Body of pancreas (tissue), 4 donors: ENCODE measurements around the gene ACHE. TPM values are rescaled to one million over a fixed set of nuclear protein-coding genes. Genes with fewer than 3 reads are reported as not detected.
A peak's percentile ranks its signal among the peaks of the same experiment; 100 is the strongest.

Experiments
- ATAC-seq: fragments of 150-250 bp; one replicate; pipeline ENCODE4 v1.9.1; 2016
- DNase-seq, 4 donors: peaks; one replicate each; pipeline ENCODE4 v3.0.0-alpha.2; 2019
- H3K27ac ChIP-seq, 4 donors: fragments of 200-600 bp; sonication (generic); 1 replicate in 3 of 4; 2 replicates in 1 of 4; pipeline versions ENCODE4 v1.5.1 to v1.6.1; 2016 to 2019; ENCODE audit warnings: mild to moderate bottlenecking in 1 of 4, mixed read lengths in 1 of 4, moderate library complexity in 1 of 4
- H3K27me3 ChIP-seq, 2 donors: fragments of 200-600 bp; sonication (generic); one replicate each; pipeline ENCODE4 v1.6.0; 2016; ENCODE audit warnings: mild to moderate bottlenecking in 1 of 2
- H3K36me3 ChIP-seq, 2 donors: fragments of 200-600 bp; sonication (generic); replicated peaks in 1 of 2; 2 replicates each; pipeline ENCODE4 v1.5.1; 2016; ENCODE audit warnings: low read depth in 2 of 2; ENCODE audit not compliant: insufficient read depth in 1 of 2
- H3K4me1 ChIP-seq: fragments of 200-600 bp; sonication (generic); one replicate; pipeline ENCODE4 v1.6.0; 2016
- H3K4me3 ChIP-seq, 2 donors: fragments of 200-600 bp; sonication (generic); 1 replicate in 1 of 2; 2 replicates in 1 of 2; pipeline ENCODE4 v1.5.1; 2016 to 2019
- H3K9me3 ChIP-seq, 3 donors: fragments of 200-600 bp; sonication (generic); 1 replicate in 2 of 3; 2 replicates in 1 of 3; pipeline ENCODE4 v1.5.1; 2016
- POLR2A ChIP-seq, 3 donors: fragments of 450-650 bp; IDR thresholded peaks; one replicate each; pipeline ENCODE4 v1.6.1; 2016; ENCODE audit warnings: antibody characterized with exemption in 3 of 3, mild to moderate bottlenecking in 2 of 3
- WGBS, 2 donors: methylation state at CpG; one replicate each; pipeline ENCODE4 v1.1.5; 2017; 5-methylcytosine and 5-hydroxymethylcytosine counted together
- intact Hi-C: fragments of 100-400 bp; cut with DNase I; formaldehyde crosslinking; loops from one replicate; pipeline ENCODE4 v1.15.1; 2023
- total RNA-seq, 2 donors: library from RNA; depleted of rRNA; stranded (reverse); fragments of >200 nt; gene quantifications; one replicate each; pipeline ENCODE4 v1.1.0, GENCODE V29; 2016
- TF ChIP-seq, protein P1 (sequence below), 7 experiments: fragments of 450-650 bp in 4 of 7; fragments of 200-600 bp in 3 of 7; sonication (generic) in 3 of 7; IDR thresholded peaks; one replicate each; pipeline ENCODE4 v1.5.1; 2016 to 2019; ENCODE audit warnings: antibody characterized with exemption in 7 of 7

The ACHE gene
- total RNA-seq, 2 donors from 2014 or later, result 6.2 to 7.3 TPM

DNA sequence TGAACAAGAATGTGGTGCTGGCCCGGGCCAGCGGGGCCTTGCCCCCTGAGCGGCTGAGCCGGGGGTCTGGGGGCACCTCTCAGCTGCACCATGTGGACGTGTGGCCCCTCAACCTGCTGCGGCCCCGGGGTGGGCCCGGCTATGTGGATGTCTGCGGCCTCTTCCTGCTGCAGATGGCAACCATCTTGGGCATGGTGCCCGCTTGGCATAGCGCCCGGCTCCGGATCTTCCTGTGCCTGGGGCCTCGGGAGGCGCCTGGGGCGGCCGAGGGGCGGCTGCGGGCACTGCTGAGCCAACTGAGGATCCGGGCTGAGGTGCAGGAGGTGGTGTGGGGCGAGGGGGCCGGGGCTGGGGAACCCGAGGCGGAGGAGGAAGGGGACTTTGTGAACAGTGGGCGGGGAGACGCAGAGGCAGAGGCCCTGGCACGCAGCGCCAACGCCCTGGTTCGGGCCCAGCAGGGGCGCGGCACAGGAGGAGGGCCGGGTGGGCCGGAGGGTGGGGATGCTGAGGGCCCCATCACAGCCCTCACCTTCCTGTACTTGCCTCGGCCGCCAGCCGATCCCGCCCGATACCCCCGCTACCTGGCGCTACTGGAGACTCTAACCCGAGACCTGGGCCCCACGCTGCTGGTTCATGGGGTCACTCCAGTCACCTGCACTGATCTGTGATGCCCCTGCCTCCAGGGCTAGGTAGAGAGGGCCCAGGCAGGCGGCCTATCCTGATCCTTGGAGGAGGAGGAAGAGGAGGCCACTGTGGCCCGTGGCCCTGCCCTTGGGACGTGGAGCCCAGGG is 29.6 kb downstream of the ACHE start:
- Histone ChIP-seq H3K27ac (peak overlapping the region; percentile 92 to 96 (median 94)), H3K4me3 (no peak overlapping the region), H3K36me3 (no peaks in the 10 kb centered on the region), H3K9me3 (no peaks in the 10 kb centered on the region), H3K27me3 (no peaks in the 10 kb centered on the region), H3K4me1 (peaks cover 41% of the 10 kb centered on the region)
- peak; percentile 69 to 88 (median 81) for DNase-seq
- intact Hi-C loops, result no loop called here
- no peak for ATAC-seq
- 54 to 63% methylated on average over 26 to 44 of the region's 46 CpGs for WGBS, 2 donors
- TF ChIP-seq, protein P1, sequence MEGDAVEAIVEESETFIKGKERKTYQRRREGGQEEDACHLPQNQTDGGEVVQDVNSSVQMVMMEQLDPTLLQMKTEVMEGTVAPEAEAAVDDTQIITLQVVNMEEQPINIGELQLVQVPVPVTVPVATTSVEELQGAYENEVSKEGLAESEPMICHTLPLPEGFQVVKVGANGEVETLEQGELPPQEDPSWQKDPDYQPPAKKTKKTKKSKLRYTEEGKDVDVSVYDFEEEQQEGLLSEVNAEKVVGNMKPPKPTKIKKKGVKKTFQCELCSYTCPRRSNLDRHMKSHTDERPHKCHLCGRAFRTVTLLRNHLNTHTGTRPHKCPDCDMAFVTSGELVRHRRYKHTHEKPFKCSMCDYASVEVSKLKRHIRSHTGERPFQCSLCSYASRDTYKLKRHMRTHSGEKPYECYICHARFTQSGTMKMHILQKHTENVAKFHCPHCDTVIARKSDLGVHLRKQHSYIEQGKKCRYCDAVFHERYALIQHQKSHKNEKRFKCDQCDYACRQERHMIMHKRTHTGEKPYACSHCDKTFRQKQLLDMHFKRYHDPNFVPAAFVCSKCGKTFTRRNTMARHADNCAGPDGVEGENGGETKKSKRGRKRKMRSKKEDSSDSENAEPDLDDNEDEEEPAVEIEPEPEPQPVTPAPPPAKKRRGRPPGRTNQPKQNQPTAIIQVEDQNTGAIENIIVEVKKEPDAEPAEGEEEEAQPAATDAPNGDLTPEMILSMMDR (IDR thresholded peaks at IDR 0.05), result no peak
- no peak for TF ChIP-seq POLR2A (IDR thresholded peaks at IDR 0.05)

DNA sequence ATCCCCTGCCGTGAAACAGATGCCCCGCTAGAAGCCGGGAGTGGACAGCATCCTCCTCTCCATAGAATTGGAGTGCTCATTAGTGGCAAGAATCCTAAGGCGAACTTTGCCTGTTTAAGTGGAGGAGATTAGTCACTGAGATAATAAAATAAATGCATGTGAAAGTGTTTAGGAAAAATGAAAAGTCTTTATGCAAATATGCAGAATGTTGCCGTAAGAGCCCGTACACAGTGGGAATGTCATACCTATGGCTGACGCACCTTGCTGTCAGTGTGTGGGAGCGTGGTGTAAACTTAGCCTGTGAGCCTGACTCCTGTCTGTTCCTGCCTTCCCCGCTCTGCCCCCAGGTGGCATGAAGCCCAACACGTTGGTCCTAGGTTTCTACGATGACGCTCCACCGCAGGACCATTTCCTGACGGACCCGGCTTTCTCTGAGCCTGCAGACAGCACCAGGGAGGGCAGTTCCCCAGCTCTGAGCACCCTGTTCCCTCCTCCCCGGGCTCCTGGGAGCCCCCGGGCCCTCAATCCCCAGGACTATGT is 30.2 kb downstream of the ACHE start:
- Histone ChIP-seq H3K36me3 (peaks cover 0 to 2% of the 10 kb centered on the region in 2 donors), H3K27ac (peak overlapping the region in 3 of 4 donors; percentile 93 to 96 (median 95)), H3K9me3 (no peaks in the 10 kb centered on the region), H3K4me1 (peaks cover 41% of the 10 kb centered on the region), H3K27me3 (no peaks in the 10 kb centered on the region), H3K4me3 (no peak overlapping the region)
- ATAC-seq (no peak), DNase-seq (no peak)
- intact Hi-C loops, result no loop called here
- WGBS, 2 donors, result 75 to 90% methylated on average over 11 to 17 of the region's 17 CpGs
- TF ChIP-seq, protein P1 (IDR thresholded peaks at IDR 0.05), result no peak
- TF ChIP-seq POLR2A (IDR thresholded peaks at IDR 0.05), result no peak

GRCh38 chr7:100864263-100864845 is 31.3 kb downstream of the ACHE start:
- H3K27me3 ChIP-seq, result no peaks in the 10 kb centered on the region
- WGBS, 2 donors, result 85 to 91% methylated on average over 12 of the region's 12 CpGs
- DNase-seq (no peak), ATAC-seq (no peak)
- no peak overlapping the region for H3K4me3 ChIP-seq
- TF ChIP-seq POLR2A (IDR thresholded peaks at IDR 0.05), result no peak
- TF ChIP-seq, protein P1 (IDR thresholded peaks at IDR 0.05), result no peak
- peaks cover 40% of the 10 kb centered on the region for H3K4me1 ChIP-seq
- H3K9me3 ChIP-seq, result no peaks in the 10 kb centered on the region
- H3K36me3 ChIP-seq, result peaks cover 0 to 8% of the 10 kb centered on the region in 2 donors
- intact Hi-C loops, result no loop called here
- H3K27ac ChIP-seq, result no peak overlapping the region

DNA sequence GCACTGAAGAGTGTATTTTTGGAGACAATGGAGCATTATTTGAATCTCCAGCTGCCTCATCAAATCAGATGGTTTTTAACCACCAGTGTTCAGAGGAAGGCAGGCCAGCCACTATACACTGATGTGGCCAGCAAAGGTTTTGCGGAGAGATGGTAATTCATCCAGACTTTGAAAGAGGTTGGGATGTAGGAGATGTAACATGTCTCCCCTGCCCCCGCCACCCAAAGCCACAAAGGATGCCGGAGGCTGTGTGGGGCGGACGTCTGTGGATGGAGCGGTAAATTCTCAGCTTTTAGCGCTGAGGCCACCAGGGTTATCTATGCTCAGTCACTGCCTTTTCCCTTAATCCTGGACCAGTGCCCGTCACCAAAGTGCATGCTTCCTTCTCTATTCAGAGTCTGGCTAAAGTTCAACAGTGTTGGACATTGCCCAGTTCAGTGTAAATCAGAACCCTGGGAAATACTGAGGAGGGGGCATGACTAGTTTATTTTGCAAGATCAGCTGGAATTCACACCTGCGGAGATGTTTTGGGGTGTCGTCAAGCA is 32.2 kb downstream of the ACHE start:
- no peak for ATAC-seq
- TF ChIP-seq, protein P1 (IDR thresholded peaks at IDR 0.05), result no peak
- TF ChIP-seq POLR2A (IDR thresholded peaks at IDR 0.05), result no peak
- no peaks in the 10 kb centered on the region for H3K27me3 ChIP-seq
- WGBS, 2 donors, result 46 to 47% methylated on average over 10 of the region's 10 CpGs
- intact Hi-C loops, result no loop called here
- peaks cover 0 to 8% of the 10 kb centered on the region in 2 donors for H3K36me3 ChIP-seq
- H3K4me3 ChIP-seq, result no peak overlapping the region
- DNase-seq, result peak; percentile 53 to 78 (median 70)
- peaks cover 32% of the 10 kb centered on the region for H3K4me1 ChIP-seq
- H3K27ac ChIP-seq, result peak overlapping the region in 2 of 4 donors; percentile 19 to 39
- no peaks in the 10 kb centered on the region for H3K9me3 ChIP-seq
